ENCODE data around the gene ARF3. TPM values are rescaled to one million over a fixed set of nuclear protein-coding genes. Genes with fewer than 3 reads are reported as not detected.

The ARF3 gene
- total and polyA plus RNA-seq, 2 donors: 25.1 to 78.6 TPM

- Histone ChIP-seq H3K4me3 (ENCODE audit: low read depth, low read length) (no peak overlapping the region), H3K4me1 (ENCODE audit: insufficient read depth) (no peaks in the 10 kb centered on the region), H3K36me3 (ENCODE audit: insufficient read depth) (no peaks in the 10 kb centered on the region), H3K27ac (ENCODE audit: low read depth) (no peak overlapping the region)
- no peak for DNase-seq (ENCODE audit: extremely low spot score)
Measured at GRCh38 chr12:48990552-48990951, 33.3 kb upstream of the ARF3 start.

GRCh38 chr12:48988030-48988649, 30.9 kb upstream of the ARF3 start:
- Histone ChIP-seq H3K36me3 (ENCODE audit: insufficient read depth) (no peaks in the 10 kb centered on the region), H3K27ac (ENCODE audit: low read depth) (no peak overlapping the region), H3K4me1 (ENCODE audit: insufficient read depth) (no peaks in the 10 kb centered on the region), H3K4me3 (ENCODE audit: low read depth, low read length) (no peak overlapping the region)
- WGBS: 27% methylated on average over 16 of the region's 16 CpGs
- DNase-seq (ENCODE audit: extremely low spot score): no peak

DNA sequence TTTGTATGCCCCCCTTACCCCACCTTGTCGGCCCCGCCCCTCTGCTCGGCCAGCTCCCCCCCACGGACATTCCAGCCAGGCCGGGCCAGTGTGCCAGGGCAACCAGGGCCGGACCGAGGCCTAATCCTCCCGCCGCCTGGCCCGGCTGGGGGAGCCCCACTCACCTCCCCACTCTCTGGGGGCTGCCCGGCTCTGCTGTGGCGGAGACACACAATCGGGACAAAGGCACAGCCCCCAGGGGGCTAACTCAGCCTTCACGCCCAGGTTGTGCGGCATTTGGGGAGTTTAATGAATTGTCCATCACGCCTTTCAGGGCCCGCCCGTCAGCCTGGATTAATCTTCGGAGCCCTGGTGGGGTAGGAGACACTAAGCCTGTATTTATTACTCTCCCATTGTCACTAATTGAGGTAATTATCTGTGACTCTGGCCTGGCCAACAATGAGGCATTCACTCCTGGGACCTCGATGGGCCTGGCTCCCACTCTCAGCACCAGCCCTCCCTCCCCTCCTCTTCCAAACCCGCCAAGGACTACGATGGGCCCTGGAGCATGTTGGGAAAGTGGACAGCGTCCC, 29.5 kb upstream of the ARF3 start:
- 45% methylated on average over 23 of the region's 23 CpGs for WGBS
- Histone ChIP-seq H3K27ac (ENCODE audit: low read depth) (no peak overlapping the region), H3K4me1 (ENCODE audit: insufficient read depth) (no peaks in the 10 kb centered on the region), H3K36me3 (ENCODE audit: insufficient read depth) (no peaks in the 10 kb centered on the region), H3K4me3 (ENCODE audit: low read depth, low read length) (no peak overlapping the region)
- DNase-seq (ENCODE audit: extremely low spot score): no peak

DNA sequence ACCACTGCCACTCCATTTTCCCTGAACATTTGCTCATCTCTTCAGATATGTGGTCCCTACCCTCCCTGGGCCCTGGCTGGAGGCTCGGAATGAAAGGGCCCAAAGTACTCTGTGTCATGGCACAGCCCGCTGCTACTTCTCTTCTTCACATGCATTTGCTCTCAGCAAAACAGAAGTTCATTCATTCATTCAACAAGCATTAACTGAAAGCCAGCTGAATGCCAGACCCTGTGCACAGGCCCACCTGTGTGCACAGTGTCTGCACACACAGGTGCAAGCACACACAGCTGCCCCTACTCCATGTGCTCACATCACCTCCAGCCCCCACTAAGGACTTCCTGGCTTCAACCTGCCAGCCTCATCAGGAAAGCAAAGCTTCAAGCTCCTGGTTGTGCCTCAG, 28.6 kb upstream of the ARF3 start:
- no peak overlapping the region for H3K4me3 ChIP-seq (ENCODE audit: low read depth, low read length)

DNA sequence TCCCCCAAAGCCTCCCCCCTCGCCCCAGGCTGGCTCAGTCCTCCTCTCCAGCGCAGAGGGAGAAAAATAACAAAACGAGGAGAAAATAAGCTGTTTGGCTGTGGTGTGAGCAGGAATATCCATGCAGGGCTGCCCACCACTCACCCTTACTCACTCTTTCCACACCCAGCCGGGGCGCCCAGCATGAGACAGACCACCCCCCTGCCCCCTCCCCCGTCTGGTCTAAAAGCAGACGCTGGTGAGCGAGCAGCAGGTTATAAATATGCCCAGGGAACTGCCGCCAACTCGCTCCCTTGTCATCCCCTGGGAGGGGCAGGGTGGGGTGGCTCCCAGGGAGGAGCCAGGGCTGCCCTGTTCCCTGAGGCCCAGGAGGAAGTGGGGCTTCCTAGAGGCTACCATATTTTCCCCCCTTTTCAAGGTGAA, 28.2 kb upstream of the ARF3 start:
- Histone ChIP-seq H3K36me3 (ENCODE audit: insufficient read depth) (no peaks in the 10 kb centered on the region), H3K4me3 (ENCODE audit: low read depth, low read length) (no peak overlapping the region), H3K27ac (ENCODE audit: low read depth) (no peak overlapping the region), H3K4me1 (ENCODE audit: insufficient read depth) (no peaks in the 10 kb centered on the region)
- 17% methylated on average over 10 of the region's 10 CpGs for WGBS
- no peak for DNase-seq (ENCODE audit: extremely low spot score)

More for the DNA sequence above, 28.6 kb upstream of the ARF3 start:
- no peaks in the 10 kb centered on the region for H3K36me3 ChIP-seq (ENCODE audit: insufficient read depth)
- H3K4me1 ChIP-seq (ENCODE audit: insufficient read depth): no peaks in the 10 kb centered on the region
- H3K27ac ChIP-seq (ENCODE audit: low read depth): no peak overlapping the region
- 70% methylated on average over 2 of the region's 2 CpGs for WGBS
- no peak for DNase-seq (ENCODE audit: extremely low spot score)

DNA sequence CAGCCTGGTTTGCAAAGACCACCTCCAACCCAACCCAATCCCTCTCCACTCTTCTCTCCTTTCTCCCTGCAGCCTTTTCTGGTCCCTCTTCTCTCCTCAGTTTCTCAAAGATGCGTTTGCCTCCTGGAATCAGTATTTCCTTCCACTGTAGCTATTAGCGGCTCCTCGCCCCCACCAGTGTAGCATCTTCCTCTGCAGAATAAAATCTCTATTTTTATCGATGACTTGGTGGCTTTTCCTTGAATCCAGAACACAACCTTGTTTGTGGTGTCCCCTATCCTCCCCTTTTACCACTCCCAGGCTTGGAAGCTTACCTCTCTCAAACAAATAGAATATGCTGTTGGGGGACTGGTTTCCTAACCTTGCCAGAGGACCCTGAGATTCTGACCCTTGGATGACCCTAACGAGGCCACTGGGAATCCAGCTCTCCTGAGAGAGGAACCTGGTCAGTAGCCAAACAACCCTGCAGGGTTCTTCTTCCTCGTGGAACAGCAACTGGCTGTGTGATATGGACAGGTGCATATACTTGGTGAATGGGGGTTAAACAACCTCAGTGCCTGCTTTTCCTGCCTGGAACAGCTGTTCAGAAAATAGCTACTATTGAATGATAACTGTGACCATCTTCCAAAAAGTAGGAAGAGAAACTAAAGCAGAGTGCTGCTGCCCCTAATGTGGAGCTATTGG, 25.3 kb upstream of the ARF3 start:
- Histone ChIP-seq H3K4me3 (ENCODE audit: low read depth, low read length) (no peak overlapping the region), H3K36me3 (ENCODE audit: insufficient read depth) (no peaks in the 10 kb centered on the region), H3K4me1 (ENCODE audit: insufficient read depth) (no peaks in the 10 kb centered on the region), H3K27ac (ENCODE audit: low read depth) (no peak overlapping the region)
- 46% methylated on average over 6 of the region's 6 CpGs for WGBS
- no peak for DNase-seq (ENCODE audit: extremely low spot score)

DNA sequence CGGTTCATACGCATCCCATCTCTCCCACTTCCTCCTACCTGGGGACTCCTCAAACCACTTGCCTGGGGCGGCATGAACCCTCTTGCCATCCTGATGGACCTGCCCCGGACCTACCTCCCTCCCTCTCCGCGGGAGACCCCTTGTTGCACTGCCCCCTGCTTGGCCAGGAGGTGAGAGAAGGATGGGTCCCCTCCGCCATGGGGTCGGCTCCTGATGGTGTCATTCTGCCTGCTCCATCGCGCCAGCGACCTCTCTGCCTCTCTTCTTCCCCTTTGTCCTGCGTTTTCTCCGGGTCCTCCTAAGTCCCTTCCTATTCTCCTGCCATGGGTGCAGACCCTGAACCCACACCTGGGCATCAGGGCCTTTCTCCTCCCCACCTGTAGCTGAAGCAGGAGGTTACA, 24.5 kb upstream of the ARF3 start:
- no peak for DNase-seq (ENCODE audit: extremely low spot score)
- WGBS: 9% methylated on average over 13 of the region's 13 CpGs
- H3K36me3 ChIP-seq (ENCODE audit: insufficient read depth): no peaks in the 10 kb centered on the region
- no peaks in the 10 kb centered on the region for H3K4me1 ChIP-seq (ENCODE audit: insufficient read depth)
- H3K27ac ChIP-seq (ENCODE audit: low read depth): no peak overlapping the region
- H3K4me3 ChIP-seq (ENCODE audit: low read depth, low read length): no peak overlapping the region

DNA sequence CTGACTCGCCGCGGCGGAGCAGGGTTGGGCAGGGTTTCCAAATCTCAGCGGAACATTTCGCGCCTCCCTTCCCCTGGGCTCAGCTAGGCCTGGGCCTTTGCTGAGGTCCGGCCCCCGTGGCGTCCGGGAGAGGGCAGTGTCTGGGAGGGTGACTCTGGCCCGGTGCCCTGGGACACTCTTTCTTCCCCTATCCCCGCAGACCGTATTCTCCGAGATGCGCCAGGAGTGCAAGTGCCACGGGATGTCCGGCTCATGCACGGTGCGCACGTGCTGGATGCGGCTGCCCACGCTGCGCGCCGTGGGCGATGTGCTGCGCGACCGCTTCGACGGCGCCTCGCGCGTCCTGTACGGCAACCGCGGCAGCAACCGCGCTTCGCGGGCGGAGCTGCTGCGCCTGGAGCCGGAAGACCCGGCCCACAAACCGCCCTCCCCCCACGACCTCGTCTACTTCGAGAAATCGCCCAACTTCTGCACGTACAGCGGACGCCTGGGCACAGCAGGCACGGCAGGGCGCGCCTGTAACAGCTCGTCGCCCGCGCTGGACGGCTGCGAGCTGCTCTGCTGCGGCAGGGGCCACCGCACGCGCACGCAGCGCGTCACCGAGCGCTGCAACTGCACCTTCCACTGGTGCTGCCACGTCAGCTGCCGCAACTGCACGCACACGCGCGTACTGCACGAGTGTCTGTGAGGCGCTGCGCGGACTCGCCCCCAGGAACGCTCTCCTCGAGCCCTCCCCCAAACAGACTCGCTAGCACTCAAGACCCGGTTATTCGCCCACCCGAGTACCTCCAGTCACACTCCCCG, 23.9 kb upstream of the ARF3 start:
- H3K27ac ChIP-seq (ENCODE audit: low read depth): no peak overlapping the region
- no peak for DNase-seq (ENCODE audit: extremely low spot score)
- WGBS: 2% methylated on average over 91 of the region's 91 CpGs
- H3K4me1 ChIP-seq (ENCODE audit: insufficient read depth): no peaks in the 10 kb centered on the region
- H3K4me3 ChIP-seq (ENCODE audit: low read depth, low read length): no peak overlapping the region
- H3K36me3 ChIP-seq (ENCODE audit: insufficient read depth): no peaks in the 10 kb centered on the region

DNA sequence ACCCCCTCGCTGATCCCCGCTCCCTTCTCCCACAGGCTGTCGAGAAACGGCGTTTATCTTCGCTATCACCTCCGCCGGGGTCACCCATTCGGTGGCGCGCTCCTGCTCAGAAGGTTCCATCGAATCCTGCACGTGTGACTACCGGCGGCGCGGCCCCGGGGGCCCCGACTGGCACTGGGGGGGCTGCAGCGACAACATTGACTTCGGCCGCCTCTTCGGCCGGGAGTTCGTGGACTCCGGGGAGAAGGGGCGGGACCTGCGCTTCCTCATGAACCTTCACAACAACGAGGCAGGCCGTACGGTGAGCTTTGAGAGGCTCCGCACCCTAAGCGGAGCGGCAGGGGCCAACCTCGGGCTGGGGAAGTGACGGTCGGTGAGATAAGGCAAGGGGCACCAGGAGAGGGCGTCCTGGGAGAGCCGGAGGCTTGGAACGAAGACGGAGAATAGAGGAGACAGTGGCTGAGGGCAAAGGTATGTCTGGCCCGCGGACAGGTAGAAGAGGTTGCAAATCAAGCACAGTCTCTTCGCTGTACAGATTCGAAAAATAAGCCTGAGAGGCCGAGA, 23.2 kb upstream of the ARF3 start:
- H3K4me3 ChIP-seq (ENCODE audit: low read depth, low read length): peak overlapping the region; percentile 23
- WGBS: 2% methylated on average over 46 of the region's 46 CpGs
- no peak overlapping the region for H3K27ac ChIP-seq (ENCODE audit: low read depth)
- DNase-seq (ENCODE audit: extremely low spot score): no peak
- H3K4me1 ChIP-seq (ENCODE audit: insufficient read depth): no peaks in the 10 kb centered on the region
- no peaks in the 10 kb centered on the region for H3K36me3 ChIP-seq (ENCODE audit: insufficient read depth)

- H3K4me3 ChIP-seq (ENCODE audit: low read depth, low read length): peak overlapping the region; percentile 23
- WGBS: 2% methylated on average over 55 of the region's 55 CpGs
- no peaks in the 10 kb centered on the region for H3K36me3 ChIP-seq (ENCODE audit: insufficient read depth)
- H3K27ac ChIP-seq (ENCODE audit: low read depth): no peak overlapping the region
- H3K4me1 ChIP-seq (ENCODE audit: insufficient read depth): no peaks in the 10 kb centered on the region
- DNase-seq (ENCODE audit: extremely low spot score): no peak
Measured at GRCh38 chr12:48979602-48980388, 22.5 kb upstream of the ARF3 start.

DNA sequence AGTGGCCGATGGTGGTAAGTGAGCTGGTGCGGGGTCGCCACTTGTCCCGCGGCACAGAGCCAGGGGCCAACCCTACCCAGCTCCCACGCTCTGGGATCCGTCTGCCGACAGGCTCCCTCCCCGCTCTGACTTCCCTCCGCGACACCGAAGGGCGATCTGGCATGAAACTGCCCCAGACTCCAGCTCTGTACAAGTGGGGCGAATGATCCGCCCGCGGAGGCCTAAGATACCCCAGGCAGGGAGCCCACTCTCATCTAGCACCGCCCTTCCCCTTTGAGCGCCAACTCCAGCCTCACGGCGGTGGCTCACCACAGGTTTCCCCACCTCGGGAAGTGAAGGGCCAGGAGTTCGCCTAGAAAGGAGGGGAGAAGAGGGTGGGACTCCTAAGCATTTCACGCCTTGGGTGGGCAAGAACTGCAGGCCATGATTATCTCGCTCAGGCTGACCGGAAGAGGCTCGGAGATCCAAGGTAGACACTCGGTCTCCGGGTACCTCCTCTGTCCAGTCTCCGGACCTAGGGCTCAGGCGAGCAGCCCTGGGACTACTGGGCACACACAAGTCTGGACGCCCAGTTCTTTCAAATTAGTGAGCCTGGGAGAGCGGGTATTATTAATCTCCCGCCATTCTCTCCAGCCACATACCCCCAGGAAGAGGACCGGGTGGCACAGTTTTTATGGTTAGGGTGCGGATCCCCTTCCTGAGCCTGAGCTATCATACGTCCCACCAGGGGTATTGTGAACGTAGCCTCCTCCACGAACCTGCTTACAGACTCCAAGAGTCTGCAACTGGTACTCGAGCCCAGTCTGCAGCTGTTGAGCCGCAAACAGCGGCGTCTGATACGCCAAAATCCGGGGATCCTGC, 21.7 kb upstream of the ARF3 start:
- no peak for DNase-seq (ENCODE audit: extremely low spot score)
- no peaks in the 10 kb centered on the region for H3K4me1 ChIP-seq (ENCODE audit: insufficient read depth)
- no peak overlapping the region for H3K27ac ChIP-seq (ENCODE audit: low read depth)
- H3K36me3 ChIP-seq (ENCODE audit: insufficient read depth): no peaks in the 10 kb centered on the region
- WGBS: 4% methylated on average over 45 of the region's 45 CpGs
- peak overlapping the region; percentile 24 for H3K4me3 ChIP-seq (ENCODE audit: low read depth, low read length)

DNA sequence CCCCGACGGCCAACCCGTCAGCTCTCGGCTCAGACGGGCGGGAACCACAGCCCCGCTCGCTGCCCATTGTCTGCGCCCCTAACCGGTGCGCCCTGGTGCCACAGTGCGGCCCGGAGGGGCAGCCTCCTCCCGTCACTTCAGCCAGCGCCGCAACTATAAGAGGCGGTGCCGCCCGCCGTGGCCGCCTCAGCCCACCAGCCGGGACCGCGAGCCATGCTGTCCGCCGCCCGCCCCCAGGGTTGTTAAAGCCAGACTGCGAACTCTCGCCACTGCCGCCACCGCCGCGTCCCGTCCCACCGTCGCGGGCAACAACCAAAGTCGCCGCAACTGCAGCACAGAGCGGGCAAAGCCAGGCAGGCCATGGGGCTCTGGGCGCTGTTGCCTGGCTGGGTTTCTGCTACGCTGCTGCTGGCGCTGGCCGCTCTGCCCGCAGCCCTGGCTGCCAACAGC, 21.0 kb upstream of the ARF3 start, which contains the start of gene WNT1:
WNT1 (plus strand) TSS at position 32 of the 450 bp plus-strand sequence; CDS start at position 361, 329 bp downstream.
- Histone ChIP-seq H3K36me3 (ENCODE audit: insufficient read depth) (no peaks in the 10 kb centered on the region), H3K4me3 (ENCODE audit: low read depth, low read length) (peak within 1 kb of the TSS; percentile 24), H3K4me1 (ENCODE audit: insufficient read depth) (no peaks in the 10 kb centered on the region), H3K27ac (ENCODE audit: low read depth) (no peak within 1 kb of the TSS)
- no peak for DNase-seq (ENCODE audit: extremely low spot score)
- 1% methylated on average over 45 of the region's 45 CpGs for WGBS

All from urinary bladder (tissue), 4 donors.